Left kidney (tissue), 2 donors: ENCODE data around the gene MUC2. TPM values are rescaled to one million over a fixed set of nuclear protein-coding genes. Genes with fewer than 3 reads are reported as not detected.
"Not testable (repeated sequence)": the region's sequence is repeated elsewhere in the genome, so short reads cannot be mapped to it uniquely, and the experiment has no call there.

Experiments
- DNase-seq: peaks from one replicate; pipeline ENCODE4 v3.0.0-alpha.2; 2013
- polyA plus RNA-seq: library from polyadenylated mRNA; unstranded; fragments of 120-200 nt; gene quantifications from one replicate; pipeline ENCODE4 v1.2.1, GENCODE V29; 2013; ENCODE audit not compliant: insufficient read length

The MUC2 gene
- polyA plus RNA-seq, 1 donor: 0.03 TPM

GRCh38 chr11:1104411-1105182 lies 29.9 kb downstream of the MUC2 start:
- DNase-seq: no peak

GRCh38 chr11:1105183-1105565 lies 30.5 kb downstream of the MUC2 start:
- DNase-seq: no peak

GRCh38 chr11:1106387-1106786 lies 31.7 kb downstream of the MUC2 start:
- no peak for DNase-seq

- no peak for DNase-seq
Observed at GRCh38 chr11:1107316-1108245, 32.9 kb downstream of the MUC2 start.

- DNase-seq: no peak
Observed at GRCh38 chr11:1108246-1108900, 33.7 kb downstream of the MUC2 start.

GRCh38 chr11:1109101-1109917 lies 34.6 kb downstream of the MUC2 start:
- DNase-seq: no peak

- no peak for DNase-seq
Observed at GRCh38 chr11:1109918-1110705, 35.4 kb downstream of the MUC2 start.

GRCh38 chr11:1111545-1112212 lies 37.0 kb downstream of the MUC2 start:
- no peak for DNase-seq

GRCh38 chr11:1112351-1113191 lies 37.9 kb downstream of the MUC2 start:
- DNase-seq: no peak

GRCh38 chr11:1113405-1114201 lies 38.9 kb downstream of the MUC2 start:
- no peak for DNase-seq

- DNase-seq: not testable (repeated sequence)
Observed at GRCh38 chr11:1115292-1115691, 40.6 kb downstream of the MUC2 start.

- DNase-seq: no peak
Observed at GRCh38 chr11:1116104-1116503, 41.4 kb downstream of the MUC2 start.

- DNase-seq: no peak
Observed at GRCh38 chr11:1116666-1117390, 42.2 kb downstream of the MUC2 start.

GRCh38 chr11:1117992-1118391 lies 43.3 kb downstream of the MUC2 start:
- no peak for DNase-seq

GRCh38 chr11:1118755-1119603 lies 44.3 kb downstream of the MUC2 start:
- DNase-seq: no peak

- no peak for DNase-seq
Observed at GRCh38 chr11:1119604-1120146, 45.0 kb downstream of the MUC2 start.
